GM10266 (cell line): Measurements from ENCODE around the gene PLET1.

Source experiments
- DNase-seq: peaks from one replicate; pipeline ENCODE4 v3.0.0; 2012; ENCODE audit errors: extremely low spot score
- TF ChIP-seq, protein P1 (sequence below): IDR thresholded peaks from 2 replicates; pipeline ENCODE4 v1.5.1; 2012; ENCODE audit warnings: mild to moderate bottlenecking, low read depth; ENCODE audit not compliant: control insufficient read depth, insufficient read depth; ENCODE audit errors: missing control alignments

The PLET1 gene

DNA sequence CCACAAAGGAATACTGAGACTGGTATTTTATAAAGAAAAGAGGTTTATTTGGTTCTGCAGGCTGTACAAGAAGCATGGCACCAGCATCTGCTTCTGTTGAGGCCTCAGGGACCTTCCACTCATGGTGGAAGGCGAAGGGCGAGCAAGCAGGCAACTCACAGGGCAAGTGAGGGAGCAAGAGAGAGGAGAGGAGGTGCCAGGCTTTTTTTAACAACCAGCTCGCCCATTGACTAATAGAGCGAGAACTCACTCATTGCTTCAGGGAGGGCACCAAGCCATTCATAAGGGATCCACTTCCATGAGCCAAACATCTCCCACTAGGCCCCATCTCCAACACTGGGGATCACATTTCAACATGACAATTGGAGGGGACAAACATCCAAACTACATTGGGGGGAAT, 33.2 kb downstream of the PLET1 start:
- TF ChIP-seq, protein P1, sequence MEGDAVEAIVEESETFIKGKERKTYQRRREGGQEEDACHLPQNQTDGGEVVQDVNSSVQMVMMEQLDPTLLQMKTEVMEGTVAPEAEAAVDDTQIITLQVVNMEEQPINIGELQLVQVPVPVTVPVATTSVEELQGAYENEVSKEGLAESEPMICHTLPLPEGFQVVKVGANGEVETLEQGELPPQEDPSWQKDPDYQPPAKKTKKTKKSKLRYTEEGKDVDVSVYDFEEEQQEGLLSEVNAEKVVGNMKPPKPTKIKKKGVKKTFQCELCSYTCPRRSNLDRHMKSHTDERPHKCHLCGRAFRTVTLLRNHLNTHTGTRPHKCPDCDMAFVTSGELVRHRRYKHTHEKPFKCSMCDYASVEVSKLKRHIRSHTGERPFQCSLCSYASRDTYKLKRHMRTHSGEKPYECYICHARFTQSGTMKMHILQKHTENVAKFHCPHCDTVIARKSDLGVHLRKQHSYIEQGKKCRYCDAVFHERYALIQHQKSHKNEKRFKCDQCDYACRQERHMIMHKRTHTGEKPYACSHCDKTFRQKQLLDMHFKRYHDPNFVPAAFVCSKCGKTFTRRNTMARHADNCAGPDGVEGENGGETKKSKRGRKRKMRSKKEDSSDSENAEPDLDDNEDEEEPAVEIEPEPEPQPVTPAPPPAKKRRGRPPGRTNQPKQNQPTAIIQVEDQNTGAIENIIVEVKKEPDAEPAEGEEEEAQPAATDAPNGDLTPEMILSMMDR: no peak
- DNase-seq: no peak

DNA sequence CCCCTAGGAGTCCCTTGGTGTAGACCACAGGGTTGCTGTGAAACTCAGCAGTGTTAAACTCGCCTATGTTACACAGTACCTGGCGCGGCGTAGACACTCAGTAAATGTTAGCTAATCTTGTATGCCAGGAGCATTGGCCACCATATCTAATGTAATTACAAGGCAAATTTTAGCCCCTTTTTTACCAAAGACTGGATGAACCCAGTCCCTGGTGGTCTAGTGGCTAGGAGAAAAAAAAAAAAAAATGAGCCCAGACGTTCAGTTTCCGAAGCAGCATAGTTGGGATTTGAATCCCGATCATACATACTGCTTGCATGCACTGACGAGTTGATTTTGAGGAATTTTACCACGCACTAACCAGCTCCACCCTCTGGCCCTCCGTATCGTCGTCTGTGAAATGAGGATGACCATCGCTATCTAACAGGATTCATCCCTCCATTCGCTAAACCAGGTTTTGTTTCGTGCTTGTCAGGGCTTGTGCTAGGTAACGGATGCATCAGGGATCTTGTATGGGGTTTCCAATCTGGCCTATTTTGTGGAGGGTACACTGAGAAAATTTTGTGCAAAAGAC, 33.7 kb downstream of the PLET1 start:
- DNase-seq: no peak
- TF ChIP-seq, protein P1: no peak

DNA sequence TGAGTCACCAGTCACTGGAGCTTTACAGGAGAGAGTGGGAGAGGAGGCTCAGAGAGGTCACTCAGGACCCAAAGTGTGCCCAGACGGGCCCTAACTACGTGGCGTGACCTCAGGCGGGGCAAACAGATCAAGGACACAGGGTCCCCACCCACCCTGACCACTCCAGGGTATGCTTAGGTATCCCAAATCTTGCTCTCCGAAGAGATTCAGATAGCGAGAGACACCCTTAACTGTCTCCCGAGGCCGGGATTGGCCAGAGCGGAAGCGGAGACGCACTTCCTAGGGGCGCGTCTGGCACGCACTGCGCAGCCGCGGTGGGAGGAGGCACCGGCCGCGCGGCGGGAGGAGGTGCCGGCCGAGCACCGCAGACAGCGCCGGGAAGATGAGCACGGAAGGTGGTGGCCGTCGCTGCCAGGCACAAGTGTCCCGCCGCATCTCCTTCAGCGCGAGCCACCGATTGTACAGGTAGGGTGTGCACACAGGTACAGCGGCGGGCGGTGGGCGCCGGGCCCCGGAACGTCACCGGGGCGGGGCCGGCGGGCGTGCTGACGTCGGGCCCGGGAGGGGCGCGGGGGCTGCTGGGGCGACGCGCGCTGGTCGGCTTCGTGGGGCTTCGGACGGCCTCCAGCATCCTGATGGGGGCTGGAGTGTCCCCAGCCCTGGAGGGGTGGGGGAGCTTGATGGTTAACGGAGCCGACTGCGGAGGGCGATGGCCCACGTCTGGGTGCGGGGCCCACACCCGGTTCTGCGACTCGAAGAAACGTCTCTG, 34.4 kb downstream of the PLET1 start, which contains the start of gene PTS:
PTS (plus strand) TSS at position 367 of the 769 bp plus-strand sequence; CDS start at position 383, 16 bp downstream.
- peak; percentile 95 for DNase-seq
- TF ChIP-seq, protein P1: no peak

DNA sequence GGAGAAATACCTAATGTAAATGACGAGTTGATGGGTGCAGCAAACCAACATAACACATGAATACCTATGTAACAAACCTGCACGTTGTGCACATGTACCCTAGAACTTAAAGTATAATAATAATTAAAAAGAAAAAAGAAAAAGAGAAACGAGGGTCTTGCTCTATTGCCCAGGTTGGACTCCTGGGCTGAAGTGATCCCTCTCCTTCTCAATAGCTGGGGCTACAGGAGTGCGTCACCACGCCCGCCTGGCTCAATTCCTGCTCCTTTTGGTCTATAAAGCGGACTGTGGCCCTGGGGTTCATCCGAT, 35.0 kb downstream of the PLET1 start:
- no peak for DNase-seq
- TF ChIP-seq, protein P1: no peak

DNA sequence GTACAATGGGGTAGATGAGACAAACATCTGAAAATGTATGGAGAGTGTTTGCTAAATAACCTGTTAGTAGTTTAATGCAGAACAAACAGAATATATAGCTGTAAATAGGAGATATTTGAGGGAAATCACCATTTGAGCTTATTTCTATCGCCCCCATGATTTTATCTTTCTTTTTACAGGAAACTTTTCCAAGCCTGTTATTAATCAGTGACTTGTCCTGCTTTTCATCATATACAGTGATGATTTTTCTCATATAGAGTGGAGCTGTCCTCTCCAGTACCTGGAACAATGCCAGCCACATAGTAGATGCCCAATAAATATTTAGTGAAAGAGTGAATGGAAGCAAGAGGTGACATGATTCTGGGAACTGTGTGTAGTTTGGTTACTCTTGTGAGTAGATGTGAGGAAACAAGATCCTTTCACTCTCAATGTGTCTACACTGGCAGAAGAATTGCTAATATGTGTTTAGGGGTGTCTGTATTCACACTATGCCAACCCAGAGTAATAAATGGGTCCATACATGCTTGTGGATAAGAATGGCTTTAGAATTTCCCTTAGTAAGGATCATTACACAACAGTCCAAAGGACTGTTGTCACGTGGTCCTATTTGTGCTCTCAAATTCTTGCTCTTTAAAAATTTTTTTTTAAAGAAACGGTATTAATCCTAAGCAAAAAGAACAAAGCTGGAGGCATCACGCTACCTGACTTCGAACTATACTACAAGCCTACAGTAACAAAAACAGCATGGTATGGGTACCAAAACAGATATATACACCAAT, 36.7 kb downstream of the PLET1 start:
- TF ChIP-seq, protein P1: no peak
- DNase-seq: no peak

DNA sequence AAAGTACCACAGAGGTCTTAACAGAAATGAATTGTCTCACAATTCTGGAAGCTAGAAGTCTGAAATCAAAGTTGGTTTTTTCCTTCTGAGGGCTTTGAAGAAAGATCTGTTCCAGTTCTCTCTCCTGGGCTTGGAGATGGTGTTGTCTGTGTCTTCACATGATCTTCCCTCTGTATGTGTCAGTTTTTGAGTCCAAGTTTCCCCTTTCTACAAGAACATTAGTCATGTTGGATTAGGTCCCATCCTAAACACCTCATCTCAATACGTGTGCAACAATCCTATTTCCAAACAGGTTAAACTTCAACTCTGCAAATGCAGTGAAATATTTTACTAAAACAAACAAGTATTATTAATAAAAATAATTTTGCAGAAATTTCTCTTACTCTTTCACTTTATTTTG, 37.5 kb downstream of the PLET1 start:
- no peak for DNase-seq
- TF ChIP-seq, protein P1: no peak

DNA sequence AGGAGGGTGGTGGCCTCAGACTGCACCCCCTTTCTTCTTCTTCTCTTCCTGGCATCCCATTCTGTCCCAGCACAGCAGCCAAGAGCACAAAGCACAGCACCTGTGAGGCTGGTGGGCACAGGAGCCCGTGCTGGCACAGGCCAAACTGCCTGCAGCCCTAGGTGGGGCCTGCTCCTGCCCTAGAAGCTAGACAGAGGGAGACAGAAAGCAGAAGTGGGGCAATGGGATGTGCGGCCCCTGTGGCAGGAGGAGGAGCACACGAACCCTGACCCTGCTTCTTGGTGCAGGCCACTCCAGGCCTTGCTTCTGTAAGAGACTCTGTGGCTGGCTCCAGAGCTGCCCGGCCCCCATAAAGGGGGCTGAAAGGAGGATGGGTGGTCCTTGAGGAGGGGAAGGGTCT, 38.4 kb downstream of the PLET1 start:
- DNase-seq: no peak
- TF ChIP-seq, protein P1: no peak
